Measurements from ENCODE around the gene PAPPA. TPM values are rescaled to one million over a fixed set of nuclear protein-coding genes. Genes with fewer than 3 reads are reported as not detected.

The PAPPA gene
- total RNA-seq, 1 experiment from 2014 or later = 0.17 TPM

GRCh38 chr9:116337015-116337414 is 183.4 kb downstream of the PAPPA start:
- Histone ChIP-seq H4K20me1 (ENCODE audit: control insufficient read depth, insufficient read depth, insufficient read length) (no peaks in the 10 kb centered on the region), H3K27me3 (ENCODE audit: insufficient read depth, low read length) (peaks cover 63% of the 10 kb centered on the region)

More at GRCh38 chr9:116337015-116337414, 183.4 kb downstream of the PAPPA start:
- Histone ChIP-seq H4K8ac (replicated peaks; ENCODE audit: insufficient read length, low read depth, low read length) (no peak overlapping the region), H4K5ac (ENCODE audit: insufficient read length, low read depth, low read length) (no peak overlapping the region), H2BK15ac (ENCODE audit: low read depth, low read length) (no peak overlapping the region), H3K56ac (ENCODE audit: insufficient read length, low read depth, low read length) (no peak overlapping the region), H2BK5ac (ENCODE audit: insufficient read length, low read length) (no peak overlapping the region), H2BK20ac (ENCODE audit: low read depth, low read length, poor library complexity, severe bottlenecking) (no peak overlapping the region), H3K4me1 (ENCODE audit: insufficient read depth, low read length) (peaks cover 11% of the 10 kb centered on the region), H3K4ac (ENCODE audit: low read depth, low read length) (no peak overlapping the region), H3T11ph (ENCODE audit: low read length) (no peak overlapping the region), H3K23me2 (ENCODE audit: insufficient read length, low read depth, low read length, poor library complexity, severe bottlenecking) (no peaks in the 10 kb centered on the region), H2AK5ac (ENCODE audit: insufficient read length, low read length) (no peak overlapping the region), H2AFZ (ENCODE audit: low read length) (no peak overlapping the region), H3K9me3 (ENCODE audit: control insufficient read depth, low read depth, low read length) (no peaks in the 10 kb centered on the region), H4K91ac (ENCODE audit: insufficient read length, low read depth, low read length) (no peak overlapping the region), H3K4me2 (ENCODE audit: insufficient read depth, insufficient read length, low read length) (no peak overlapping the region), H3K23ac (ENCODE audit: insufficient read length, low read depth, low read length) (no peak overlapping the region), H3K18ac (ENCODE audit: insufficient read length, low read depth, low read length) (no peak overlapping the region), H3K14ac (ENCODE audit: insufficient read depth, low read length) (peak overlapping the region; percentile 41; the same call in 1 of the 2 replicates), H3K79me2 (ENCODE audit: insufficient read depth, low read length) (no peaks in the 10 kb centered on the region), H3K79me1 (ENCODE audit: insufficient read depth, low read depth, low read length, poor library complexity, severe bottlenecking) (no peaks in the 10 kb centered on the region), H3K27ac (ENCODE audit: insufficient read length, low read depth, low read length) (no peak overlapping the region), H2BK12ac (ENCODE audit: insufficient read length, low read depth, low read length) (no peak overlapping the region), H2BK120ac (ENCODE audit: low read depth, low read length, poor library complexity, severe bottlenecking) (no peak overlapping the region), H3K9ac (ENCODE audit: extremely low read depth, insufficient read length, low read length) (no peak overlapping the region)
- no peaks in the 10 kb centered on the region; a peak in 3 of 5 replicates for H3K9me3 Mint-ChIP-seq
- H3K27me3 Mint-ChIP-seq (ENCODE audit: low read depth) = peaks cover 91% of the 10 kb centered on the region
- peak overlapping the region in 1 of 3 experiments; percentile 65; a peak in 2 of 7 replicates for H3K27ac Mint-ChIP-seq
- DNase-seq = no peak
- H3K4me1 Mint-ChIP-seq = peaks cover 59 to 78% of the 10 kb centered on the region in 2 experiments
- 0 out of 7 replicates have a peak, but pooled peaks cover 0 to 2% (median 0%) of the 10 kb centered on the region in 3 experiments for H3K36me3 Mint-ChIP-seq (ENCODE audit: insufficient read depth in 1 of 3, low read depth in 3 of 3)
- no peak for TF ChIP-seq CTCF (conservative IDR thresholded peaks at IDR 0.05)
- H3K4me3 Mint-ChIP-seq = no peak overlapping the region
- WGBS (ENCODE audit: extremely low coverage, insufficient read length, low lambda C conversion rate) = no CpG with 5 or more reads among the region's 2 CpGs

Data from H9 (cell line).